HFFc6 (cell line): Measurements from ENCODE around the gene CREB5. TPM values are rescaled to one million over a fixed set of nuclear protein-coding genes. Genes with fewer than 3 reads are reported as not detected.

Experiments
- DNase-seq: peaks from one replicate; pipeline ENCODE4 v3.0.0-alpha.2; 2018
- H3K27ac Mint-ChIP-seq: 2 replicates; pipeline ENCODE4 v1.8.0; 2020; ENCODE audit warnings: mild to moderate bottlenecking, mixed read lengths
- H3K27me3 Mint-ChIP-seq: 2 replicates; pipeline ENCODE4 v1.8.0; 2021; ENCODE audit warnings: mild to moderate bottlenecking, moderate library complexity, mixed read lengths; ENCODE audit not compliant: insufficient read depth
- H3K36me3 Mint-ChIP-seq: 2 replicates; pipeline ENCODE4 v1.8.0; 2021; ENCODE audit warnings: low read depth, mixed read lengths
- H3K4me1 Mint-ChIP-seq: 2 replicates; pipeline ENCODE4 v1.8.0; 2020; ENCODE audit warnings: low read depth, mixed read lengths
- H3K4me3 Mint-ChIP-seq: 2 replicates; pipeline ENCODE4 v1.8.0; 2020; ENCODE audit warnings: mild to moderate bottlenecking, moderate library complexity, mixed read lengths
- H3K9me3 Mint-ChIP-seq: 2 replicates; pipeline ENCODE4 v1.8.0; 2020; ENCODE audit warnings: mild to moderate bottlenecking, mixed read lengths
- CTCF ChIP-seq: fragments of 200-600 bp; sonication (generic); IDR thresholded peaks from 2 replicates; pipeline ENCODE4 v1.5.0; 2021; ENCODE audit warnings: antibody characterized with exemption, mild to moderate bottlenecking
- total RNA-seq, 6 experiments: library from RNA; stranded (reverse); fragmentation: NEBNext Ultra II Directional; extraction: Animal tissue kit (Norgen Biotek cat#: 25700); gene quantifications; 2 replicates in 1 of 6; 3 replicates in 5 of 6; pipeline ENCODE4 v1.2.3, GENCODE V29; 2021

CREB5 gene
- total RNA-seq, 6 experiments from 2014 or later, result 0.60 to 0.90 (median 0.79) TPM

GRCh38 chr7:28581351-28581750, 169.0 kb downstream of the CREB5 start:
- DNase-seq, result no peak
- TF ChIP-seq CTCF, result no peak
- Mint-ChIP-seq H3K9me3 (peaks cover 8% of the 10 kb centered on the region; the same call in 1 of the 2 replicates), H3K4me1 (no peaks in the 10 kb centered on the region; the same call in 1 of the 2 replicates), H3K4me3 (no peak overlapping the region), H3K27me3 (peaks cover 27% of the 10 kb centered on the region; the same call in 1 of the 2 replicates), H3K36me3 (no peaks in the 10 kb centered on the region), H3K27ac (no peak overlapping the region)

GRCh38 chr7:28582226-28582625, 169.9 kb downstream of the CREB5 start:
- TF ChIP-seq CTCF, result no peak
- no peak overlapping the region for H3K4me3 Mint-ChIP-seq
- peaks cover 22% of the 10 kb centered on the region; the same call in 1 of the 2 replicates for H3K27me3 Mint-ChIP-seq
- no peak for DNase-seq
- H3K9me3 Mint-ChIP-seq, result peaks cover 8% of the 10 kb centered on the region; the same call in 1 of the 2 replicates
- no peaks in the 10 kb centered on the region; the same call in 1 of the 2 replicates for H3K4me1 Mint-ChIP-seq
- H3K36me3 Mint-ChIP-seq, result no peaks in the 10 kb centered on the region
- no peak overlapping the region for H3K27ac Mint-ChIP-seq

- DNase-seq, result no peak
- Mint-ChIP-seq H3K4me1 (no peaks in the 10 kb centered on the region; the same call in 1 of the 2 replicates), H3K36me3 (no peaks in the 10 kb centered on the region), H3K4me3 (no peak overlapping the region), H3K9me3 (peaks cover 8% of the 10 kb centered on the region; the same call in 1 of the 2 replicates), H3K27me3 (peaks cover 21% of the 10 kb centered on the region; the same call in 1 of the 2 replicates), H3K27ac (no peak overlapping the region)
- no peak for TF ChIP-seq CTCF
These were observed 171.9 kb downstream of the CREB5 start for GRCh38 chr7:28584235-28584634.

- Mint-ChIP-seq H3K9me3 (peaks cover 8% of the 10 kb centered on the region; the same call in 1 of the 2 replicates), H3K4me1 (no peaks in the 10 kb centered on the region), H3K27ac (no peak overlapping the region), H3K36me3 (no peaks in the 10 kb centered on the region), H3K27me3 (peaks cover 21% of the 10 kb centered on the region; the same call in 1 of the 2 replicates), H3K4me3 (no peak overlapping the region)
- TF ChIP-seq CTCF, result no peak
- no peak for DNase-seq
These were observed 174.4 kb downstream of the CREB5 start for GRCh38 chr7:28586736-28587135.

- DNase-seq, result no peak
- Mint-ChIP-seq H3K9me3 (peaks cover 8% of the 10 kb centered on the region; the same call in 1 of the 2 replicates), H3K27ac (no peak overlapping the region)
These were observed 174.9 kb downstream of the CREB5 start for GRCh38 chr7:28587211-28587610.

More at GRCh38 chr7:28587211-28587610, 174.9 kb downstream of the CREB5 start:
- Mint-ChIP-seq H3K4me3 (no peak overlapping the region), H3K4me1 (no peaks in the 10 kb centered on the region), H3K36me3 (no peaks in the 10 kb centered on the region), H3K27me3 (peaks cover 21% of the 10 kb centered on the region; the same call in 1 of the 2 replicates)
- TF ChIP-seq CTCF, result no peak
